GM18498 (cell line): ENCODE measurements around the gene DKK3.

Source experiments
- ATAC-seq: cut with Tn5 transposase; IDR thresholded peaks from one replicate; pipeline ENCODE4 v1.9.1; 2021; ENCODE audit warnings: mild to moderate bottlenecking, moderate library complexity; ENCODE audit not compliant: unreplicated experiment

The DKK3 gene

GRCh38 chr11:11983427-11983826 is 25.0 kb downstream of the DKK3 start:
- ATAC-seq: no peak

DNA sequence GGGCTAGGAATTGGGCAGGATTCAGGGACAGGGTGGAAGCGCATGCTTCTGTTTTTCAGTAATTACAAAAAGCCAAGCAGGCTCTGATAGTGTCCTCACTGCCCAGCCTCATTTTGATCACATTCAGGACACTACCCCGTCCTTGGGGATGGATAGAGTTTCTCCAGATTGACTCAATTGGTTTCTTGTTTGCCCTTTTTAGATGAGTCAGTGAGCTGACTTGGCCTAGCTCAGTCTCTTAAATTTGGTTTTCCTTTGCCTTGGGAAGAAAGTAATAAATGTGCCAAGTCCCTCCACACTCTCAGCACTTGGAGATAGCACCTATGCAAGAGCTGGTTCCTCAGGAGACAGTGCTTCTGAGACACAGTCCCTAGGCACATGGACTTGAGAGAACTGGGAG is 25.5 kb downstream of the DKK3 start:
- no peak for ATAC-seq

DNA sequence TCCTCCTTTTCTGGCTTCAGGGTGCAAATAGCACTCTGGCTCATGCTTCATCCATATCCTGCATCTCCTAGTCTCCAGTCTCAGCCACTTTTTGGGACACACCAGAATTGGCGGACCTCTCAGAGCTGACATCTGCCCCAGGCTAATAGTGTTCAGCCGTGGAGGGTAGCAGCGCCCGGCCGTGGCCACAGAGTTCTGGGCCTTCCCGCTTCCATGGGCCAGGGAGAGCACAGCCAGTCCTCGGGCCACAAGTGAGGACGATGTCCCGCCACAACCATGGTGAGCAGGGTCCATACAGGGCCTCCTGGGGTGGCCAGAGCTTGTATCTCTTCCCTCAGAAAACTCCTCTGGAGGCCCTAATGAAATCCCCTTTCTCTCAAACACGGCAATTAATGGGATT is 26.0 kb downstream of the DKK3 start:
- no peak for ATAC-seq

DNA sequence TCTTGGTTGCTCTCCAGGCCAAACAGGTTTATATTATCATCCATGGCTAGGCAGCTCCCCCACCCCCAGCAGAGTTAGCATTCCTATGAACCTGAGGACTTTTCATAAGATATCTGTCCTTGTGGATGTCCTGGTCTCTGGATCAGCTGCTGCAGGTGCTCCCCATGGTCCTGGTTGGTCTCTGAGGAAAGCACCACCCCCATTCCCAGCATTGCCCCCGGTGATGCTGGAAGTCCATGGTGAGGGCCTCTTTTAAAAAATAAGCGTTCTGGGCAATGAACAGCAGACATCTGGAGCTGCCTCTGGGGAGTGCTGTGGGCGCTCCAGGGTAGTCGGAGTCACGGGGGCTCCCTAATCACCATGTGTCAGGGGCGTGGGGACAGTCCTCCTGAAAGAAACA is 26.6 kb downstream of the DKK3 start:
- no peak for ATAC-seq

- ATAC-seq: no peak
Measured at GRCh38 chr11:11981364-11981763, 27.1 kb downstream of the DKK3 start.

GRCh38 chr11:11980841-11981308 is 27.6 kb downstream of the DKK3 start:
- ATAC-seq: no peak

- ATAC-seq: no peak
Measured at GRCh38 chr11:11980200-11980599, 28.2 kb downstream of the DKK3 start.

GRCh38 chr11:11979488-11980117 is 28.8 kb downstream of the DKK3 start:
- ATAC-seq: no peak

- no peak for ATAC-seq
Measured at GRCh38 chr11:11978792-11979487, 29.5 kb downstream of the DKK3 start.

- no peak for ATAC-seq
Measured at GRCh38 chr11:11978098-11978637, 30.3 kb downstream of the DKK3 start.

GRCh38 chr11:11977206-11977938 is 31.1 kb downstream of the DKK3 start:
- no peak for ATAC-seq

DNA sequence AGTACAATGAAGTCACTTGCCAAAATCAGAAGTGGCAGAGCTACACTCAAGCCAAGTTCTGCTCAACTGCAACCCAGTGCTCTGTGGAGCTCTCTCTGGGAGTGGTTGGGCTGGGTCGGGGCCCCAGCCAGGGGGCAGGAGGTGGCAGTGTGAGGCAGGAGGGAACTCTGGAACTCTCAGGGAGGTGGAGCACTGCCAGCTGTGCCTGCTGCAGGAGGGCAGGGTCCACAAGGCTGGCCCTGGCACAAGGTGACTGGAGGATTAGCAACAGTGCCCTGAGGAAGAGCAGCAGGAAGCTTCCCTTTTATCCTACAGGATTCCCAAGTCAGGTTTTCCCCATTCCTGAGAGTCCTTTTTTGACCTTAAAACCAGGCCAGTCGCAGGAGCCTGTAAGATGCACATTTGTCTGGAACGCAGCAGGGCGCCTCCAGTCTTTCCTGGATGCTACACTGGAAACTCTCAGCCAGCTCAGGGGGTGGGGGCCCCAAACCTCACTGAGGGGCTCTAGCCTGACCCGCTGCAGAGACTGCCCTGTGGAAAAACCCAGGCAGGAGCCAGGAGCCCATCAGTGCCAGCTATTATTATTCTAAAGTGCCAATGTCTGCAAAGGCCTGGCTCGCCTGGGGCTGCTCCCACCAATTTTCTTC is 31.8 kb downstream of the DKK3 start:
- no peak for ATAC-seq

DNA sequence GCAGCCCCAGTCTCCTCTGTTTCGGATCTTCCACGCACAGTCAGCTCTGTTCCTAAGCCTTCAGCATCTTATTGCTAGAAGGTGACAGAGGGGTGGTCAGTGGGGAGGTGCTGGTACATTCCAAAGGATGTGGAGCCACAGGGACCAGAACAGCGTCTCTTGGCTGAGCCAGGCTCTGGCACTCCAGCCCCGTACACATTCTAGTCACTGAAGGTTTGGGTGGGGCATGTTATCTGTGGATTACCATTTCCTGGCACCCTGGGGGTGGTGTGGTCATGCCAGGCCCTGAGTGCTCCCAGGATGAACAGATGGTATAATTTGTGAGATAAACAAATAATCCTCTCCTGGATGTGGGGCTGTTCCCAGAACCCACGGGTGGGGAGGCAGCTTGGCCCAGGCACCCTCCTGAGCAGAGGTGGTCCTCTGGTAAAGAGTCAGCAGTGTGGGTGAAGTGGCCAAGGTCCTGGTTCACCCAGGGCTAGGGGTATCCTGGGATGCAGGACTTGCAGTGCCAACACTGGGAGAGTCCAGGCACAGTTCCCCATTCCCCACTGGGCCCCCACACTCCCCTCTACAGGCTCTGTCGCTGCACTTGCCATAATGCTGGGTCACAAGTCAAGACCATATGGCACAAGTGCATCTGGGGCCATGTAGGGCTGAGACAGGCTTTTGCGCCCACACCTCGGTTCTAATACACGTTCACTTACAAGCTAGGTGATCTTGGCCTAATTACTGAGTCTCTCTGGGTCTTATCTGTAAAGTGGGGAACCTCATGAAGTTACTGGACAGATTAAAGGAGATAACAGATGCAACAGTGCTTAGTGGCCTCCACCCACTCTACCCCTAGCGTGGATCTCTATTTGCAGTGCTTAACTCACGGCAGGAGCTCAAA is 33.0 kb downstream of the DKK3 start:
- ATAC-seq: no peak

- no peak for ATAC-seq
Measured at GRCh38 chr11:11973866-11974265, 34.6 kb downstream of the DKK3 start.

GRCh38 chr11:11973361-11973800 is 35.0 kb downstream of the DKK3 start:
- ATAC-seq: no peak

DNA sequence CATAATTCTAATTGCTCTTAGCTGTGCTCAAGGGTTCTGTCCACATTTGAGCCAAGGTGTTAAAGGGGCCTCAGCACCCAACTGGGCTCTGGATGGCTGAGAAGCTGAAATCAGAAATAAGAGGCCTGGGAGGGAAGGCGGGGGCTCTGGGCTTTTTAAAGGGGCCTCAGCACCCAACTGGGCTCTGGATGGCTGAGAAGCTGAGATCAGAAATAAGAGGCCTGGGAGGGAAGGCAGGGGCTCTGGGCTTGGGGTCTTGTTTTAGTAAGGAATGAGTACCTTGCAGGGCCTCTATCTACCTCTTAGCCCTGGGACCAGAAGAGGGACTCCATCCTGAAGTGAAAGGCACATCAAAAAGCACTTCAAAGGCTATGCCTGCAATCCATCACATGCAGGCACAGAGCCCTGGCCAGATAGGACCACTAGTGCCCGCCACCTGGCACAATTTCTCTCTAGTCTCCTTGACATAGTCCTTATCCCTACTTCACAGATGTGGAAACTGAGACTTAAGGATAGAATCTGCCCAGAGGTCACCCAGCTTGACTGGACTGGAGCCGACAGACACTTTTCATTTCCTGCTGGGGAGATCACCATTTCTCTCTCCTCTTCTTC is 35.6 kb downstream of the DKK3 start:
- ATAC-seq: no peak

DNA sequence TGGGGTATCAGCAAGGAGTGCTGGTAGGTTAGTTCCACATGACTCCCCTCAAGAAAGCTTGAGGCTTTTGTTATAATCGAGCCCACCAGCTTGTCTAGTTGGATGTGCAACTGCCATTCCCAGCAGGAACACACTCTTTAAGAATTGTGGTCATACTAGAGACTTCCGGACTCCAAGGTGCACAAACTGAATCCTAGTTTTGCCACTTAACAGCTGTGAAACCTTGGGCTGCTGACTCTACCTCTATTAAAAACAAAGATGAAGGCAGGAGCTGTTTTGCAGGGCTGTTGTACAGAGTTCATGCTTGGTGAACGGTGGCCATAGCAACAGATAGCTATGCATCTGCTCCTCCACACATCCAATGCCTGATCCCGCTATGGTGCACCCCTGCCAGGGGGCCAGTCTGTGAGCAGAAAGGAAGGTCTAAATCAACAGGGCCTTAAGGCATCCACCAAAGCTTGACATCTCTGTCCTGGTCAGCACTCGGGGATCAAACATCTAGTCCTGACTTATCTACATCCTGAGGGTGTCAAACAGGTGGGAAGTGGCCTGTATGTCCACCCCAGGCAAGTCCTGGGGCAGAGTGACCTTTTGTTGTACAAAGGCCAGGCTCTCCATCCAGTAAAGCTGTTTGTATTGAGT is 36.4 kb downstream of the DKK3 start:
- no peak for ATAC-seq

GRCh38 chr11:11970556-11970955 is 37.9 kb downstream of the DKK3 start:
- ATAC-seq: no peak
